Fibroblast of the conjunctiva (primary cell): ENCODE data around the gene OR8D1.

Experiments used
- DNase-seq: peaks from one replicate; pipeline ENCODE4 v3.0.0-alpha.2; 2010; ENCODE audit warnings: low read depth

The OR8D1 gene

GRCh38 chr11:124313849-124314248, at the start of gene OR8D1:
Gene OR8D1 (minus strand): TSS chr11:124313949. CDS start chr11:124310766, 3,183 bp downstream.
- no peak for DNase-seq

GRCh38 chr11:124359566-124359965, 45.8 kb upstream of the OR8D1 start:
- no peak for DNase-seq

- DNase-seq = no peak
Measured at GRCh38 chr11:124346311-124346955, 32.7 kb upstream of the OR8D1 start.

- DNase-seq = no peak
Measured at GRCh38 chr11:124344346-124344745, 30.6 kb upstream of the OR8D1 start.

GRCh38 chr11:124340142-124340447, 26.3 kb upstream of the OR8D1 start:
- no peak for DNase-seq

GRCh38 chr11:124339396-124340141, 25.8 kb upstream of the OR8D1 start:
- DNase-seq = no peak

- DNase-seq = no peak
Measured at GRCh38 chr11:124331873-124332272, 18.1 kb upstream of the OR8D1 start.

- no peak for DNase-seq
Measured at GRCh38 chr11:124329787-124330478, 16.2 kb upstream of the OR8D1 start.

- DNase-seq = no peak
Measured at GRCh38 chr11:124327775-124328174, 14.0 kb upstream of the OR8D1 start.

- no peak for DNase-seq
Measured at GRCh38 chr11:124322356-124322755, 8.6 kb upstream of the OR8D1 start.

- DNase-seq = no peak
Measured at GRCh38 chr11:124320097-124320496, 6.3 kb upstream of the OR8D1 start, which contains the start of gene OR8D2. Gene OR8D2 (minus strand): TSS chr11:124320197. CDS start chr11:124320197, 0 bp downstream.

GRCh38 chr11:124315052-124315451, 1.3 kb upstream of the OR8D1 start:
- DNase-seq = no peak

GRCh38 chr11:124313131-124313530, 618 bp downstream of the OR8D1 start:
- DNase-seq = no peak

- DNase-seq = no peak
Measured at GRCh38 chr11:124311670-124312069, 2.1 kb downstream of the OR8D1 start.

GRCh38 chr11:124311269-124311668, 2.5 kb downstream of the OR8D1 start:
- DNase-seq = no peak

GRCh38 chr11:124310721-124311120, 3.0 kb downstream of the OR8D1 start:
- no peak for DNase-seq

GRCh38 chr11:124307093-124307492, 6.7 kb downstream of the OR8D1 start:
- no peak for DNase-seq

- DNase-seq = no peak
Measured at GRCh38 chr11:124302347-124303125, 11.2 kb downstream of the OR8D1 start.

GRCh38 chr11:124301548-124301947, 12.2 kb downstream of the OR8D1 start:
- DNase-seq = peak; percentile 10

- no peak for DNase-seq
Measured at GRCh38 chr11:124297921-124298320, 15.8 kb downstream of the OR8D1 start.

GRCh38 chr11:124296016-124296415, 17.7 kb downstream of the OR8D1 start:
- no peak for DNase-seq

GRCh38 chr11:124294687-124295086, 19.1 kb downstream of the OR8D1 start:
- no peak for DNase-seq
